Activated effector memory CD4-positive, alpha-beta T cell treated with anti-CD3 and anti-CD28 coated beads, Interleukin-2, amount 50 U/mL, for 16 hours (primary cell): ENCODE data around the gene POGK.
"Not testable (repeated sequence)": the region's sequence is repeated elsewhere in the genome, so short reads cannot be mapped to it uniquely, and the experiment has no call there.

Source experiments
- DNase-seq: peaks from one replicate; pipeline ENCODE4 v3.0.0-alpha.2; 2020

POGK gene, protein sequence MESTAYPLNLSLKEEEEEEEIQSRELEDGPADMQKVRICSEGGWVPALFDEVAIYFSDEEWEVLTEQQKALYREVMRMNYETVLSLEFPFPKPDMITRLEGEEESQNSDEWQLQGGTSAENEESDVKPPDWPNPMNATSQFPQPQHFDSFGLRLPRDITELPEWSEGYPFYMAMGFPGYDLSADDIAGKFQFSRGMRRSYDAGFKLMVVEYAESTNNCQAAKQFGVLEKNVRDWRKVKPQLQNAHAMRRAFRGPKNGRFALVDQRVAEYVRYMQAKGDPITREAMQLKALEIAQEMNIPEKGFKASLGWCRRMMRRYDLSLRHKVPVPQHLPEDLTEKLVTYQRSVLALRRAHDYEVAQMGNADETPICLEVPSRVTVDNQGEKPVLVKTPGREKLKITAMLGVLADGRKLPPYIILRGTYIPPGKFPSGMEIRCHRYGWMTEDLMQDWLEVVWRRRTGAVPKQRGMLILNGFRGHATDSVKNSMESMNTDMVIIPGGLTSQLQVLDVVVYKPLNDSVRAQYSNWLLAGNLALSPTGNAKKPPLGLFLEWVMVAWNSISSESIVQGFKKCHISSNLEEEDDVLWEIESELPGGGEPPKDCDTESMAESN

DNA sequence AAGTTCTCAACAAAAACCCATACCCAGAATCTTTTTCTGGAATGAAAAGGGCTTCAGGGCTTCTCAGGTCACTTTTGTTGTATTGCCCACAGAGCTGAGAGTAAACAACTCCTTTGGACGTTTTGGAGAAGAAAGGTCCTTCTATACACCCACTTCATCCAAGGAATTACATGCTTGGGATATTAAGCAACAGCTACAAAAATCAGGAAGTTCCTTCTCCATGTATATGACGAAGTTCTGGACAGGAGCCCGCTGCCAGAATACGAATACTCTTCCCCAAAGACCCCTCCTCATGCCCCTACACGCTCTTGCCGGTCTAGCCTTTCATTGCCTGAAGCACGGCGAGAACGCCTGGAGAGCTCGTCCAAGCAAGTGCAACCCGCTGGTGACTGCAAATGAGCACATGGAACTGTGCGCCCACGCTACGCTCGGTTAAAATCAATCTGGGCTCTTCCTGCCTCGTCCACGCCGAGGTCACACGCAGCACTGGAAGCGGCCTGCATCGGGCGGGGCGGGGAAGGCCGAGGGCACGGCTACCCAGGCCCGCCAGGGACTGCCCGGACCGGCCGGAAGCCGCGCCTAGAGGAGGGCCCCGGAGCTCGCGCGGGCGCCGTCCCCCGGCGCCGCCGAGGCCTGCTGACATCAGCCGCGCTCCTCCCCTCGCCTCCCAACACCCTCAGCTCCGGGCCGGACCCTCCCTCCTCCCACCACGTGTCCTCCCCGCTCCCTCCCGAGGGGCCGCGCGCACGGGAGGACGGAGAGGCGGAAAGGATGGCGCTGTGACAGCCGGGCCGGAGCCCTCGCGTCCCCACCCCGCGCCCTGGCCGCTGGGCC, at the start of gene POGK:
Gene POGK (plus strand): TSS at position 710 of the 834 bp plus-strand sequence. CDS start 1,482 bp downstream, outside the sequence.
- peak; percentile 93 for DNase-seq

DNA sequence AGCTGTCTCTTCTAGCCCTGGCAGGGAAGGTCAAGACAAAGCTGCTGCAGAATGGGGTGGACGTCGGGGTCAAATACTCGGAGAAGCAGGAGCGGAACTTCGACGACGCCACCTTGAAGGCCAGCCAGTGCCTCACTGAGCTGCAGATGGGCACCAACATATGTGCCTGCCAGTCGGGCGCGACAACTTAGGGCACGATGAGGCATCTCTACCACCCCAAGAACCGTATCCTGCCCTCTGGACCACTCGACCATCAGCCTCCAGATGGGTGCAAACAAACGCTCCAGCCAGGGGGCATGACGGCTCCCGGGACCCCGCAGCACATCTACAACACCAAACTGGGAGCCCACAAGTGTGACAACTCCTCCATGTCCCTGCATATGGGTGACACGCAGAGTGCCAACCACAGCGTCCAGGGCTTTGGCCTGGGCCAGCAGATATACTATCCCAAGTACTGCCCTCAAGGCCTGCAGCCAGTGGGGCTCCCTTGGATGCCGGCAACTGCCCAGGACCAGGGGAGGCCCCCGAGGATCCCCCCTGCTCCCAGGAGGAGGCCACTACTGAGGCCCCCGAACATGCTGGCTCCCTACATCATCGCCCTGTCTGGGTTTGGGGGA, 42.5 kb upstream of the POGK start:
- no peak for DNase-seq

DNA sequence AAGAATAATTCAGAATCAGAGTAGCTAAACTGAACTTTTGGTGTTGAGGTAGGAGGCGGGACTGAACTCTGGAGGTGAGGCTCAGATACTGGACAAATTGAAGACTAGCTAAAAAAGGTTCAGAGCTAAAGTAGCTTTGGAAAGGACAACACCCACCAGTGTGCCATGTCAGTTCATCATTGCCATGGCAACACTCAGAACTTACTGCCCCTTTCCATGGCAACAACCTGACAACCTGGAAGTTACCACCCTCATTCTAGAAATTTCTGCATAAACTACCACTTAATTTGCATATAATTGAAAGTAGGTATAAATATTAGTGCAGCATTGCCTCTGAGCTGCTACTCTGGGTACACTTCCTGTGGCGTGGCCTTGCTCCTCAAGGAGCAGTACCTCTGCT, 30.3 kb upstream of the POGK start:
- DNase-seq: no peak

DNA sequence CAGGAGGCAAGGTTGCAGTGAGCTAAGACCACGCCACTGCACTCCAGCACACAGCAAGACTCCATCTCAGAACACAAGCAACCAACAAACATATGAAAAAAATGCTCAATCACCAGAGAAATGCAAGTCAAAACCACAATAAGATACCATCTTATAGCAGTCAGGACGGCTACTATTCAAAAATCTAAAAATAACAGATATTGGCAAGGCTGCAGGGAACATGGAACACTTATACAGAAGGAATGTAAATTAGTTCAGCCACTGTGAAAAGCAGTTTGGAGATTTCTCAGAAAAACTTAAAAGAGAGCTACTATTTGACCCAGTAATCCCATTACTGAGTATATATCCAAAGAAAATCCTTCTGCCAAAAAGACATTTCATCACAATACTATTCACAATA, 27.6 kb upstream of the POGK start:
- no peak for DNase-seq

DNA sequence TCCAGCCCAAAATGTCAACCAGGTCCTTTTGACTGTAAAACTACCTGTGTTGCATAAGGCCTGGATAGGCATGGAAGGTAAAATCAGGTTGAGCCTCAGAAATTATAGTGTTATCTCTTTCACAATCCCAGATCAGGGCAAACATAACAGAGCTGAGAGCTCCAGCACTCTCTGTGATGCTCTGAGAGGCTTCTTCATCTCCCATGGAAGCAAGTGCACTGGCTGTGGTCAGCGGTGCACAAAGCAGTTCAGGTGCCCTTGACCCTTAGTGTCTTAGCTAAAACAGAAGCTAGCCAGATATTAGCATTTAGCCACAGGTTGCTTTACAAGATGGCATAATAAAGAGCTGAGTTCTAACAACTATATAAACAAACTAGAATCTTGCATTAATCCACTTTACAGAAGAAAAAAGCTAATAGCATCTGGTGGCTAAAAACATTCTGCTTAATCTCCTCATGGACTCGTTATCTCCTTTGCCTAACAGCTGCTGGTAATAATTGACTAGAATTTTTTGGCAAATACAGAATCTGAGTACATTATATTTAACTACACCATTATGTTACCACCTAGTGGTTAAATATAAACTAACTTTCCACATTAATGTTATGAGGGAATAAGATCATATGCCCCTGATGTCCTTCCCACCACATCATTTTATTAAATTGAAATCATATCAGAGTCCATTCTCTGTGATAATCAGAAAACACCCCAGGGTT, 25.6 kb upstream of the POGK start:
- no peak for DNase-seq

DNA sequence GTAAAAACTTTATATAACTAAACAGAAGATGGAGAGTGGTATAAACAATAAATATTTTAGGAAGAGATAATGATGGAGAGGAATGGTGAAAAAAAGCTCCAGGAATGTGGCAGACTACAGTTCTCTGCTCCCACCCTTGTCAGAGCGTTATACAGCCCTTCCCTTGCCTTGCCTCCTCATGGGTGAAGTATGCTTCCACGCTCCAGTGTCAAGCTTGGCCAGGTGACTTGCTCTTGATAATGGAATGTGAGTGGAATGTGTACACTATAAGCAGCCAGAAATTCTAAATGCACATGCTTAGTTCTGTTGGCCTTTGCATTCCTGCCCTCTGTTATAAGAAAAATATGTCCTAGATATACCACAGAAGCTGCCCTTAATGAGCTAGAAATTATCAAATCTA, 24.7 kb upstream of the POGK start:
- no peak for DNase-seq

DNA sequence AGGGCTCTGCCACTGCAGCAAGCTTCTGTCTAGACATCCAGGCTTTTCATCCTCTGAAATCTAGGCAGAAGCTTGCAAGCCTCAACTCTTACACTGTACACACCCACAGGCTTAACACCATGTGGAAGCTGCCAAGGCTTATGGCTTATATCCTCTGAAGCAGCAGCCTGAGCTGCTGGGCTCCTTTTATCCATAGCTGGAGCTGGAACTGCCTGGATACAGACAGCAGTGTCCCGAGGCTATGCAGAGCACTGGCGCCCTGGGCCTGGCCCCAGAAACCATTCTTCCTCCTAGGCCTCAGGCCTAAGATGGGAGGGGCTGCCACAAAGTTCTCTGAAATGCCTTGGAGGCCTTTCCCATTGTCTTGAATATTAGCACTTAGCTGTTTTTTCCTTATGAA, 19.3 kb upstream of the POGK start:
- no peak for DNase-seq

DNA sequence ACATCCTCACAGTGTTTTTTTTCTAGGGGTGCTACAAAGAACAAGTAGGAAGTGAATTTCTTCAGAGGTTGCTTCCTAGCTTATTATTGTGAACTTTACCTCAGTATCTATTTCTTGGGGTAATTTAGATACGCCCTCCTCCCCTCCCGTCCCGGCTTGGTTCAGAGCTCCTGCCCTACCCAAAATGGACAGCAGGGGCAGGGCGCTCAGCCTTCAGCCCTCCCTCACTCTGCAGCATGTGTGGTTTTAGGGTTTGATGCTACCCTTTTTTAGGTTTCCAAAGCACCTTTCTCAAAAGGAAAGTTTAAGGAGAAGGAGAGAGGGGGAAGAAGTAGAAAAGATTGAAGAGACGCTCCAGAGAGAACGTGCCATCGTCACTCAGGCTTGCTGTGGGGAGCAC, 16.9 kb upstream of the POGK start:
- DNase-seq: no peak

DNA sequence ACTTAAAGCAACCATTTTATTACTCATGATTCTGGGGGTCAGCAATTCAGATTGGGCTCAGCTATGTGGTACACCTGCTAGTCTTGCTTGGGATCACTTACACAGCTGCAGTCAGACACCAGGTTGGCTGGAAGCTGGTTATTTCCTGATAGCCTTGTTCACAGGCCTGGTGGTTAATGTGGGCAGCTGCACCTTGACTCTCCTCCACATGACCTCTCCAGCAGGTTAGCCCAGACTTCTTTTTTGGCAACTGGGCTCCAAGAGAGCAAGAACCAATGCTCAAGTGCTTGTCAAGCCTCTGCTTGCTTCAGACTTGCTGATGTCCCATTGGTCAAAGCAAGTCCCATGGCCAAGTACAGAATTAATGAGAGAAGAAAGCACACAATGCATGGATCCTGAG, 11.8 kb upstream of the POGK start:
- no peak for DNase-seq

DNA sequence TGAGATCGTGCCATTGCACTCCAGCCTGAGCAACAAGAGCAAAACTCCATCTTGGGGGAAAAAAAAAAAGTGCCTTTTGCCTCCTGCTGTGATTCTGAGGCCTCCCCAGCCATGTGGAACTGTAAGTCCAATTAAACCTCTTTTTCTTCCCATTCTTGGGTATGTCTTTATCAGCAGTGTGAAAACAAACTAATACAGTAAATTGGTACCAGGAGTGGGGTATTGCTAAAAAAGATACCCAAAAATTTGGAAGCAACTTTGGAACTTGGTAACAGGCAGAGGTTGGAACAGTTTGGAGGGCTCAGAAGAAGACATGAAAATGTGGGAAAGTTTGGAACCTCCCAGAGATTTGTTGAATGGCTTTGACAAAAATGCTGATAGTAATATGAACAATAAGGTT, 9.5 kb upstream of the POGK start:
- not testable (repeated sequence) for DNase-seq

DNA sequence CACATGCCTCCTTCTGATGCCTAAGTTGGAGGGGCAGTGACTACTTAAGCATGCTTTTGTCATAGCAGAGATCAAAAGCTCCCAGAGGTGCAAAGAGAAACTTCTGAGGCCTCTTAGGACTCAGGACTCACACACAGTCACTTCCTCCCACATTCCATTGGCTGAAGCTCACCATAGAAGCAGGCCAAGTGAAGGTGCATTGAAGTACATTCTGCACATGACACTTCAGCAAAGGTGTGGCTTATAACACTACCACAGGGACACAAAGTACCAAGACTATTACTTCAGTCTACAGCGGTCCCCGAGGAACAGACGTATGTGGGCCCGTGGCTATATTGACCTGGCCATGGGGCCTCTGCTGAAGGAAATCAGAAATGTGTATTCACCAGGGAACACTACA, 2.5 kb upstream of the POGK start:
- DNase-seq: no peak

DNA sequence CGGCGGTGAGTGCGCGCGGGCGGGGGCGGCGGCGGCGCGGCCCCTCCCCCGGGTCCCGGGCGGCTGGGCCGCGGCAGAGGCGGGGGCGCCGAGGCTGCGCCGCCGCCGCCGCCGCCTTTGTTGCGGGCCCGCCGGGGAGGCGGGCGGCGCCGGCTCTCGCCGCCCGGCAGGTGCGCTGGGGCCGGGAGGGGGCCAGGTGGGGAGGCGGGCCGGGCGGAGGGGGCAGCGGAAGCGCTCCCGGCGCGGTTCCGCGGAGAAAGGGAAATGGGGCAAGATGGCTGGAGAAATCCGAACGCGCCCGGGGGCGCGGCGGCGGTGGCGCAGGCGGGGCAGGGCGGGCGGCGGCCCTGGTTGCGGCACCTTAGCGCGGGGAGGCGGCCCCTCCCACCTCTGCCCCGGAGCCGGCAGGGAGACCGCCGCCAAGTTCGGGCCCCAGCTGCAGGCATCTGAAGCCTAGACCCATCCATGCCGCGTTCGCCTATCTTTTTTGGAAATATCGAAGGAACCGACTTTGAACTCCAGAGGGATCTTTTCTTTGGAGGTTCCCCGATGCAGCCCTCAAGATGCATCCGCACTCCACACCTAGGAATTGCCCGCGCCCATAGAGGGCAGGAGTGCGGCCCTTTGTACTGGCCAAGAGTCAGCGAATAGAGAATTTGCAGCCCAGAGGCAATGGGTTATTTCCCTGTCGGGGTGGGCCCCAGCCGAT, 479 bp downstream of the POGK start:
- DNase-seq: peak; percentile 88

DNA sequence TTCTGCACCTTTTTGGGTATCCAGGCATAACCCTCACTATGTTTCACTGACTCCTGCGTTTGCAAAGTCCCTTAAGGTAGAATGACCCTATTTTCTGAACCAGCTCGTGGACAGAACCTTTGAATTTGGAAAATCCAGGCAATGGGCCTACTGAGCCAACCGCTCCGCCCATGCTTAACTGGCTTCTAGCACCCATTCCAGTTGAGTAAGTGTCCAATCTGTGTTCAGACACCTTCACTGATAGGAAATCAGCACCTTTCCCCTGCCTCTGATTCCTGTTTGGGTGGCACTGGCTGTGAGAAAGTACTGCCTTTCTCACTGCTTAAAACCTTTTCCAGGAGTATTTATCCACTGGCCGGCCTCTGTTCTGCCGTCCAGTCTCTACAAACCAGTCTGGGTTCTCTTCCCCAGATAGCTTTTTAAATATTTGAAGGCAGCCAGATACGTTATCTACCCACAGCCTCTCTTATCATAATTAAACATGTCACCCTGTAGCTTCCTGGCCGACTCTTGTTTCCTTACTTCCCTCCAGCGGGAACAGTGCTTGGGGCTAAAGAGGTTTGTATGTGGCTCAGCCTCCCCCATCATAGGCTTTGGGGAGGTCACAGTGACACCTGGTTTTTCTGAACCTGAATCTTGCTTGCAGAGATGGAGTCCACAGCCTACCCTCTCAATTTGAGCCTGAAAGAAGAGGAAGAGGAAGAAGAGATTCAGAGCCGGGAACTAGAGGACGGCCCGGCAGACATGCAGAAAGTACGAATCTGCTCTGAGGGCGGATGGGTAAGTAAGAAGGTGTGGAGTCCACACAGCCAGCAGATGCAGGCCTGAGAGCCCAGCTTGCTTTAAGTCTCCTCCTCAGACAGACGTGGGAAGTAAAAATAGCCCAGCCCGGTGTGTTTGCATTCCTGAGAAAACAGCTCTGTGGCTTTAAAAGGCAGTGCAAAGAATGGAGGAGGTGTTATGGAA, 1.3 kb downstream of the POGK start:
- no peak for DNase-seq

DNA sequence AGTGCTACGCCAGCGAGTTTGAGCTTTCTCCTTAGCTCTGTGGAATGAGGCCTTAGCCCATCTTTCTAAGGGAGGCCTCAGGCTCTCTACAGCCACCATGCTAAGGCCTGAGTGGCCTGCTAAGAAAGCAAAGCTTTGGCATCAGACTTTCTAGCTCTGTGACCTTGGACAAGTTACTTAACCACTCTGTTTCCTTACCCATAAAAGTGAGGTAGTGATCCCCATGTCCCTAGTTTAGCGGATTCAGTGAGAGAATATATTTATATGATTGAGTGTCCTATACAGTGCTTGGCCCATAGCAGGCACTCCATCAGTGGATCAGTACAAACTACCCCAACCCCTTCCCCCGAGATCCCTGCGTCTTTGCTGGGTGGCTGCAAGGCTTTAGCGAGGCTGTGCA, 4.0 kb downstream of the POGK start:
- no peak for DNase-seq

DNA sequence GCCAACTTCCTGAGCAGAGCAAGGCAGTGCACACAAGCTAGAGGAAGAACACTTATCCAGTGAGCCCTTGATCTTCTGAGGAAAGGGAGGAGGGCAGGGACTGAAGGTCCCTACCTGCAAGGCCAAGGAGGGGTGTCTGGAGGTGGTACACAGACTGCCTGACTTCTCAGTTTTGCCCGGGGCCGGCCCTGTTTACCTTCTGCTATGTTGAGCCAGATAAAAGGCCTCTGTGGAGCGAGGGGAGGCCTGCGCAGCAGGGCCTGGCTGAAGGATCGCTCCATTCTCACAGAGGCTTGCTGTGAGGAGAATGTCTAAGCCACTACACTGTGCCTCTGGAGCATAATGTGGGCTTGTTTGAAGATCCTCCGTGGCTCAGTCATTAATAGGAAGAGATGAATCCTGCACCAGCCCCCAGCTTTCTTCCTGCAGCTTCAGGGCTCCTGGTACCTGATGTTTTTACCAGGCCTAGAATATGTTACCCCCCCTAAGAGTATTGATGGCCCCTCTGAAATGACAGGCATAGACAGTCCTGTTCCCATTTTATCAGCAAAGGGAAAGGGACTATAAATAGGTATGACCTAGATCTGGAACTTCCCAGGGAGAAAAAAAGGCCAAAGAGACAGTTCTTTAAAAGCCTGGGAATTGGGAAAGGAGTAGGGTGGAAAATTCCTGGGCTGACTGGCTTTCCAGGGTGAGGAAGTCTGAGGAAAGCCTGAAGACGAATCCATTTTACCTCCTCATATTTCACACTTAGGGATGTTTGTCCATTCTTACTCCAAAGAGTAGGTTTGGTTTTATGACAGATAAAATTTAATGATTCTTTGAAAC, 4.7 kb downstream of the POGK start:
- no peak for DNase-seq

DNA sequence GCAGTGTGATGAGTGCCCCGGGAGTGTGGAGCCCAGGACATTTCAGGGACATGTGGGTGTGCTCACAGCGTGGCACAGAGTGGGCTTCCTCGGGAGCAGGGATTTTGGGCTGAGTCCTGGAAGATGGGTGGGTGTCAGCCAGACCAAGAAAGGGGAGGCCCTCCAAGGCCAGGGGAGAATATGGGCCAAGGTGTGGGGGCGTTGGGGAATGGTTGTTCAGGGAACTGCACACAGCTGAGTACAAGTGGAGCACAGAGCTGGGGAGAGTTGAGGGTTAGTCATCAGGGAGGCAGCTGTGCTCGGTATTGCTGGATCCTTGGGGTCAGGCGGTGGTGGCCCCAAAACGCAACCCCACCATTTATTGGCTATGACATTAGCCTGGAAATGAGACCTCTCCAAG, 5.5 kb downstream of the POGK start:
- no peak for DNase-seq

DNA sequence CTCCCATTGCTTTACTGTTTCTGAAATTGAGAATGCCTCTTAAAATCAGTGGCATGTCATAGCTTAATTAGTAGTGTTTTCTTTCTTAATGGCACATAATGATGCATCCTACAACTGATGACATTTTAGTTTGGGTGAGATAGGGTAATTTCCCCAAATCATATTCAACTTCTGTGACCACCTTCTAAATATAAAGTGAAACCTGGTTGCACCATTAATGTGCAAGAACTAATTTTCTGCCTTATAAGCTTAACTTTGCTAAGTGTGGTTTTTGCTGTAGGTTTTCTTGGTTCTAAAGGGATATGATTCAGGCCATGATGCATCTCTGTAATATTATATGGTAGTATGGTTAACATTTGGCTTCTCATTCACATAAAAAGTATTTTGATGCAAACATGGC, 8.9 kb downstream of the POGK start:
- no peak for DNase-seq

DNA sequence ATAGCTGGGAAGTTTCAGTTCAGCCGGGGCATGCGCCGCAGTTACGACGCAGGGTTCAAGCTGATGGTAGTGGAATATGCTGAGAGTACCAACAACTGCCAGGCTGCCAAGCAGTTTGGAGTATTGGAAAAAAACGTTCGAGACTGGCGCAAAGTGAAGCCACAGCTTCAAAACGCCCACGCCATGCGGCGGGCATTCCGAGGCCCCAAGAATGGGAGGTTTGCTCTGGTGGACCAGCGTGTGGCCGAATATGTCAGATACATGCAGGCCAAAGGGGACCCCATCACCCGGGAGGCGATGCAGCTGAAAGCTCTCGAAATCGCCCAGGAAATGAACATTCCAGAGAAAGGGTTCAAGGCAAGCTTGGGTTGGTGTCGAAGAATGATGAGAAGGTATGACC, 9.9 kb downstream of the POGK start:
- DNase-seq: no peak

DNA sequence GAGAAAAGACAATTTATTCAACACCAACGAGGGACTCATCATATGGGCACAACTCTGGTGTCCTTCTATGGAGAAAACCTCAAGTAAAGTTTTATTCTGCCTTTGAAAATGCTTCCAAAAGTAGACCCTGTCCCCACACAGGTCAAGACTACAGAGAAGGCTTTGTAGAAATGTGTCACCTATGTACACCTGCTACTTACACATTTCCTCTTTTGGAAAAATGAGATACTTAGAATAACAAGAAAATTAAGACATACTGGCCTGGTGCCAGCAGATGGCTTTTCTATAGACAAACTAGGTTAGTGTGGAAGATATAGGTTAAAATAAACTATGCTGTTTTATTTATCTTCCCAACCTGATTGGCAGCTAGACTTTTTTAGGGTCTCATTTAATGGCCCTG, 13.6 kb downstream of the POGK start:
- no peak for DNase-seq

DNA sequence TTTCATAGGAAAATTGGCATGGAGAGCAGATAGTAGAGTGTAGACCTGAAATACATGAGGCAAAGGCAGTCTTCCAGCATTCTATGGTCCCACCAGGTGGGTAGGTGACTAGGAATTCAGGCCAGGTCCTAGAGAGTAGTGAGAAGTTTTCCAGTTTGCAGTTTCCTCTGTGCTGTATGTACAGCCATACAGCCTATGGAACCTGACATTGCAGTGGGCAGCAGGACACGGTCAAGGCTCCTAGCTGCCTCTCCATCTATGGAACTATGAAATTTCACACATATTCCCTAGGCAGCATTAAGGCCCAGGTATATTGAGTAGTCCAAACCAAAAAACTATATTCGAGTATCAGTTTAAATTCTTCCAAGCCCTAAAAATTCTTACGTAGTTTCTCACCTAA, 16.3 kb downstream of the POGK start:
- DNase-seq: no peak
